ENCODE measurements around the gene RCC2. TPM values are rescaled to one million over a fixed set of nuclear protein-coding genes. Genes with fewer than 3 reads are reported as not detected.

The RCC2 gene
- total and polyA plus RNA-seq, 2 of the 4 experiments (the other 2 are of a cell fraction) = 24.0 to 38.9 TPM

- no peak overlapping the region for H3K14ac ChIP-seq (replicated peaks; ENCODE audit: low read depth, low read length)
- peaks cover 61% of the 10 kb centered on the region for H3K36me3 ChIP-seq (ENCODE audit: control insufficient read depth, insufficient read depth, low read length)
- H4K8ac ChIP-seq (ENCODE audit: low read depth in 2 of 2, low read length in 2 of 2) = no peak overlapping the region
- H4K5ac ChIP-seq (ENCODE audit: low read depth, low read length) = no peak overlapping the region
- H3K18ac ChIP-seq (ENCODE audit: low read depth, low read length) = no peak overlapping the region
- no peaks in the 10 kb centered on the region for H3K9me3 ChIP-seq (ENCODE audit: control insufficient read depth, insufficient read depth, low read length)
- no peaks in the 10 kb centered on the region; the same call in 1 of the 2 replicates for H3K9me1 ChIP-seq (ENCODE audit: insufficient read depth, low read length)
- no peak overlapping the region for H3K4ac ChIP-seq (ENCODE audit: low read depth, low read length)
- no peak overlapping the region for H2BK15ac ChIP-seq (ENCODE audit: low read depth, low read length)
- POLR2A ChIA-PET (ENCODE audit: unreplicated experiment) = no interaction called here
- in situ Hi-C loops (cut with MboI; ENCODE audit: low sequenced_read_pairs) = no loop called here
- no peak overlapping the region for H2BK5ac ChIP-seq (ENCODE audit: low read depth, low read length, poor library complexity, severe bottlenecking)
- peaks cover 29 to 66% of the 10 kb centered on the region in 2 experiments for H3K79me1 ChIP-seq (ENCODE audit: low read depth in 1 of 2, low read length in 2 of 2)
- dilution Hi-C loops (cut with HindIII; ENCODE audit: low sequenced_read_pairs, unreplicated experiment) = no loop called here
- H2AK9ac ChIP-seq (replicated peaks; ENCODE audit: low read depth, low read length, poor library complexity) = peak overlapping the region; percentile 61
- peaks cover 6% of the 10 kb centered on the region; the same call in 1 of the 2 replicates for H3K4me1 ChIP-seq (ENCODE audit: control insufficient read depth, insufficient read depth, low read length)
- H4K20me1 ChIP-seq (ENCODE audit: insufficient read depth, low read length) = peaks cover 74% of the 10 kb centered on the region
- no peak overlapping the region for H3K56ac ChIP-seq (ENCODE audit: extremely low read depth, insufficient read depth, low read length)
- 70% methylated on average over 4 of the region's 18 CpGs; no CpG with 5 or more reads in 1 of the 2 experiments for whole genome bisulfite sequencing, 2 experiments (ENCODE audit: extremely low coverage in 2 of 2, insufficient read length in 1 of 2)
- H3K4me3 ChIP-seq (ENCODE audit: insufficient read depth, low read depth, low read length) = no peak overlapping the region
- H2BK120ac ChIP-seq (ENCODE audit: low read depth, low read length) = no peak overlapping the region
- no peaks in the 10 kb centered on the region for H3K27me3 ChIP-seq (ENCODE audit: control insufficient read depth, insufficient read depth, low read length)
- intact Hi-C loops (cut with micrococcal nuclease) = no loop called here
- H4K91ac ChIP-seq (ENCODE audit: insufficient read depth, low read depth, low read length) = no peak overlapping the region
- BruUV-seq (replicated peaks) = no TSS peak
- H2BK20ac ChIP-seq (ENCODE audit: low read depth, low read length) = no peak overlapping the region
- no peak for TF ChIP-seq BHLHE40 (IDR thresholded peaks at IDR 0.05; ENCODE audit: low read depth, low read length)
- TF ChIP-seq MAFK (IDR thresholded peaks at IDR 0.05; ENCODE audit: low read depth, low read length) = no peak
- TF ChIP-seq SMC3 (IDR thresholded peaks at IDR 0.05; ENCODE audit: low read depth, low read length) = no peak
- TF ChIP-seq MXI1 (IDR thresholded peaks at IDR 0.05; ENCODE audit: borderline replicate concordance, low read depth, low read length) = no peak
- TF ChIP-seq CTCF (conservative IDR thresholded peaks at IDR 0.05; ENCODE audit: low read depth, low read length) = no peak
- no peak overlapping the region for H3K9ac ChIP-seq (ENCODE audit: low read depth, low read length)
- CTCF ChIA-PET = interaction anchor here (0.6 kb wide), 1 partner anchor 380 kb away, joined by 4 read pairs; no protein-coding TSS in a partner anchor
- DNase-seq (no peak), ATAC-seq (ENCODE audit: low read depth) (no peak)
- peak overlapping the region; percentile 27 for H2AFZ ChIP-seq (replicated peaks; ENCODE audit: low read length, poor library complexity)
- H2AK5ac ChIP-seq (ENCODE audit: low read depth, low read length) = no peak overlapping the region
- no peak overlapping the region for H3K4me2 ChIP-seq (ENCODE audit: low read depth, low read length)
- H3K27ac ChIP-seq (ENCODE audit: insufficient read depth, low read length) = no peak overlapping the region
- no peak overlapping the region for H3K23ac ChIP-seq (ENCODE audit: low read depth, low read length)
These were observed 13.5 kb downstream of the RCC2 start for GRCh38 chr1:17425806-17426600.
